ENCODE measurements around the gene SMARCA2.

The SMARCA2 gene

DNA sequence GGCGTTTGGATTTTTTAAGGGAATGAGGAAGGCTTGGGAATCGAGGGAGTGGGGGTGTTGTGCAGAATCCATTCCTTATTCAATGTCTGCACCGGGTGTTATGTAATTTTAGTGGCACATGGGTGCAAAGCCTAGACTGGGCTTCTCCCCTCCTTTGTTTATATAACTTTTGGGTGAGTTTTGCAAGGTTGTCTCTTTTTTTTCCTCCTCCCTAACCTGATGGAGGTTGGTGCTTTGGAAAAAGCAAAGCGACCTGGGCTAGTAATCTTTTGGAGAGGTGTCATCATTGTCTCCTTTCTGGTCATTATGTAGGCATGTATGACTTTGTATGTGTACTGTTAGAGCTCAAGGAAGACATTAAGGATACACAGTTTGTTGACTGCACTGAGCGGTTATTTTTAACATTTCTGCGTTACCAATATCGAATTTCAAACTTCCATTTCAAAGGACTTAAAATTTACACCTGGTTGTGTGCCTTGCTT lies 3.1 kb downstream of the SMARCA2 start:
- Histone ChIP-seq H3F3A (ENCODE audit: low read depth) (peaks cover 14% of the 10 kb centered on the region), H3K36me3 (ENCODE audit: insufficient read depth, low read length) (no peaks in the 10 kb centered on the region), H3K4me2 (ENCODE audit: low read depth, low read length, poor library complexity, severe bottlenecking) (peak overlapping the region; percentile 94), H4K20me1 (ENCODE audit: insufficient read depth, low read length, poor library complexity, severe bottlenecking) (peaks cover 53% of the 10 kb centered on the region), H3K4me3 (ENCODE audit: low read length, poor library complexity, severe bottlenecking) (peak overlapping the region; percentile 96), H3K9me2 (replicated peaks; ENCODE audit: low read depth, low read length) (no peaks in the 10 kb centered on the region), H3K9ac (ENCODE audit: low read depth, low read length, poor library complexity, severe bottlenecking) (peak overlapping the region; percentile 82), H3K79me2 (ENCODE audit: insufficient read depth, low read length) (peaks cover 64% of the 10 kb centered on the region), H2AFZ (ENCODE audit: low read length) (no peak overlapping the region; the same call in 1 of the 2 replicates), H3K4me1 (ENCODE audit: insufficient read depth, low read length, poor library complexity, severe bottlenecking) (peaks cover 60% of the 10 kb centered on the region), H3K9me3 (ENCODE audit: insufficient read depth, low read depth, low read length) (no peaks in the 10 kb centered on the region), H3K27me3 (ENCODE audit: insufficient read depth, low read length, poor library complexity, severe bottlenecking) (no peaks in the 10 kb centered on the region)
- TF ChIP-seq EZH2phosphoT487 (IDR thresholded peaks at IDR 0.05; ENCODE audit: borderline replicate concordance) (no peak), CTCF (conservative IDR thresholded peaks at IDR 0.05; ENCODE audit: low read length) (no peak)

- Histone ChIP-seq H3K4me2 (ENCODE audit: low read depth, low read length, poor library complexity, severe bottlenecking) (peak overlapping the region; percentile 94), H3K79me2 (ENCODE audit: insufficient read depth, low read length) (peaks cover 66% of the 10 kb centered on the region), H3F3A (ENCODE audit: low read depth) (peaks cover 19% of the 10 kb centered on the region), H4K20me1 (ENCODE audit: insufficient read depth, low read length, poor library complexity, severe bottlenecking) (peaks cover 57% of the 10 kb centered on the region), H3K4me3 (ENCODE audit: low read length, poor library complexity, severe bottlenecking) (peak overlapping the region; percentile 96), H3K9ac (ENCODE audit: low read depth, low read length, poor library complexity, severe bottlenecking) (peak overlapping the region; percentile 82), H3K36me3 (ENCODE audit: insufficient read depth, low read length) (no peaks in the 10 kb centered on the region), H3K9me2 (replicated peaks; ENCODE audit: low read depth, low read length) (no peaks in the 10 kb centered on the region), H3K4me1 (ENCODE audit: insufficient read depth, low read length, poor library complexity, severe bottlenecking) (peaks cover 63% of the 10 kb centered on the region), H3K9me3 (ENCODE audit: insufficient read depth, low read depth, low read length) (no peaks in the 10 kb centered on the region), H3K27me3 (ENCODE audit: insufficient read depth, low read length, poor library complexity, severe bottlenecking) (no peaks in the 10 kb centered on the region), H2AFZ (ENCODE audit: low read length) (no peak overlapping the region)
- TF ChIP-seq EZH2phosphoT487 (IDR thresholded peaks at IDR 0.05; ENCODE audit: borderline replicate concordance) (no peak), CTCF (conservative IDR thresholded peaks at IDR 0.05; ENCODE audit: low read length) (no peak)
These were observed 3.8 kb downstream of the SMARCA2 start for GRCh38 chr9:2018764-2019558.

DNA sequence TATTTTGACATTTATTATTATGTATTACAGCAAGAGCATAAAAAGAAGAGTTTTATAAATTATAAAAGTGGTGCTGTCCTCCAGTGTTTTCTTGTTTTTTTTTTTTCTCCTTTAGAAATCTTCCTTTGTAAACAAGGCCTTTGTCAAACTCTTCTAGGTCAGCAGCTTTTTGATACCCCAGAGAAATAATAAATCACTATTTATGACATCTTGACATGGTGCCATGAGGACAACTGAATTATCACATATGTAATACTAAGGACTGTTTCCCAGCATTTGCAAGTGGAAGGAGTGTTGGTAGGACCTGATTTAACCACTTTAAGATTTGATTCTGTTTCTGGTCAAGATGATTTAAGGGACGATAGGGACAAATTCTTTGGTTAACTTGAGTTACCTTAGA lies 4.6 kb downstream of the SMARCA2 start:
- H3K36me3 ChIP-seq (ENCODE audit: insufficient read depth, low read length): no peaks in the 10 kb centered on the region
- peaks cover 66% of the 10 kb centered on the region for H3K4me1 ChIP-seq (ENCODE audit: insufficient read depth, low read length, poor library complexity, severe bottlenecking)
- H3K4me3 ChIP-seq (ENCODE audit: low read length, poor library complexity, severe bottlenecking): peak overlapping the region; percentile 96
- H3K4me2 ChIP-seq (ENCODE audit: low read depth, low read length, poor library complexity, severe bottlenecking): peak overlapping the region; percentile 94
- H3F3A ChIP-seq (ENCODE audit: low read depth): peaks cover 26% of the 10 kb centered on the region
- TF ChIP-seq CTCF (conservative IDR thresholded peaks at IDR 0.05; ENCODE audit: low read length) (no peak), EZH2phosphoT487 (IDR thresholded peaks at IDR 0.05; ENCODE audit: borderline replicate concordance) (no peak)
- H2AFZ ChIP-seq (ENCODE audit: low read length): no peak overlapping the region
- peaks cover 65% of the 10 kb centered on the region for H4K20me1 ChIP-seq (ENCODE audit: insufficient read depth, low read length, poor library complexity, severe bottlenecking)
- no peak overlapping the region for H3K9ac ChIP-seq (ENCODE audit: low read depth, low read length, poor library complexity, severe bottlenecking)
- H3K79me2 ChIP-seq (ENCODE audit: insufficient read depth, low read length): peaks cover 74% of the 10 kb centered on the region
- no peaks in the 10 kb centered on the region for H3K27me3 ChIP-seq (ENCODE audit: insufficient read depth, low read length, poor library complexity, severe bottlenecking)
- no peaks in the 10 kb centered on the region for H3K9me2 ChIP-seq (replicated peaks; ENCODE audit: low read depth, low read length)
- no peaks in the 10 kb centered on the region for H3K9me3 ChIP-seq (ENCODE audit: insufficient read depth, low read depth, low read length)
